Subcutaneous abdominal adipose tissue (tissue), 5 donors: ENCODE data around the gene IWS1.

Source experiments
- H3K27ac ChIP-seq: one replicate; pipeline ENCODE4 v1.7.0; 2013; ENCODE audit warnings: low read depth, mild to moderate bottlenecking, inconsistent platforms, low read length, moderate library complexity
- H3K27me3 ChIP-seq, 5 donors: one replicate each; pipeline ENCODE4 v1.7.0; 2013; ENCODE audit warnings: low read length in 5 of 5, inconsistent platforms in 1 of 5; ENCODE audit not compliant: control insufficient read depth in 5 of 5, insufficient read depth in 4 of 5
- H3K36me3 ChIP-seq, 5 donors: one replicate each; pipeline ENCODE4 v1.7.0; 2013; ENCODE audit warnings: low read length in 5 of 5; ENCODE audit not compliant: control insufficient read depth in 5 of 5, insufficient read depth in 5 of 5
- H3K4me1 ChIP-seq, 5 donors: one replicate each; pipeline ENCODE4 v1.7.0; 2013; ENCODE audit warnings: low read length in 5 of 5, mild to moderate bottlenecking in 3 of 5, moderate library complexity in 1 of 5; ENCODE audit not compliant: control insufficient read depth in 5 of 5, insufficient read depth in 5 of 5
- H3K4me3 ChIP-seq, 5 donors: one replicate each; pipeline ENCODE4 v1.7.0; 2013; ENCODE audit warnings: low read length in 5 of 5, low read depth in 1 of 5
- H3K9ac ChIP-seq, 5 donors: one replicate each; pipeline ENCODE4 v1.7.0; 2013; ENCODE audit warnings: low read length in 5 of 5, mild to moderate bottlenecking in 4 of 5, moderate library complexity in 3 of 5
- H3K9me3 ChIP-seq, 5 donors: one replicate each; pipeline ENCODE4 v1.7.0; 2013; ENCODE audit warnings: low read length in 5 of 5; ENCODE audit not compliant: control insufficient read depth in 5 of 5
- donor health status: healthy.
- donor health status: healthy.
- donor health status: healthy.
- donor health status: healthy.
- donor health status: healthy.

IWS1 gene

DNA sequence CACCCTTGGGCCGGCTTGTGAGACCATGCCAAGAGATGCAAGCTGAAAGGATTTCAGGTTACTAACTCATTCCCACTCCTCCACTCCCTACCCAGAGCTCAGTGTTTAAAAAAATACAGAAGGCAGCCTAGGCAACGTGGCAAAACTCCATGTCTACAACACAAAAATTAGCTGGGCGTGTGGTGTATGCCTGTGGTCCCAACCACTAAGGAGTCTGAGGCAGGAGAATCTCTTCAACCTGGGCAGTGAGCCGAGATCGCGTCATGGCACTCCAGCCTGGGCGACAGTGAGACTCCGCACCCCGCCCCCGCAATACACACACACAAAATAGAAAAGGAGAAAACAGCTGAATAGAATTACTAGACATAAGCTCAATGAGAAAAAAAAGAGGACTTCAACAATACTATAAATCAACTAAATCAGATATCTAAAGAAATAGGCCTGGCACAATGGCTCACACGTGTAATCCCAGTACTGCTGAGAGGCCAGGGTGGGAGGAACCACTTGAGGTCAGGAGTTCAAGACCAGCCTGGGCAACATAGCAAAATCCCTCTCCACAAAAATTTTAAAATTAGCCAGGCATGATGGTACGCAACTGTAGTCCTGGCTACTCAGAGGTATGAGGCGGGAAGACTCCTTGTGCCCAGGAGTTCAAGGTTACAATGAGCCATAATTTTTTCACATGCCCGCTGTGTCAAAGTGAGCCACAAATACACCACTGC lies 10.1 kb downstream of the IWS1 start:
- H3K27me3 ChIP-seq: no peaks in the 10 kb centered on the region
- H3K36me3 ChIP-seq: peaks cover 6 to 39% (median 15%) of the 10 kb centered on the region in 5 donors
- peak overlapping the region; percentile 93 for H3K27ac ChIP-seq

DNA sequence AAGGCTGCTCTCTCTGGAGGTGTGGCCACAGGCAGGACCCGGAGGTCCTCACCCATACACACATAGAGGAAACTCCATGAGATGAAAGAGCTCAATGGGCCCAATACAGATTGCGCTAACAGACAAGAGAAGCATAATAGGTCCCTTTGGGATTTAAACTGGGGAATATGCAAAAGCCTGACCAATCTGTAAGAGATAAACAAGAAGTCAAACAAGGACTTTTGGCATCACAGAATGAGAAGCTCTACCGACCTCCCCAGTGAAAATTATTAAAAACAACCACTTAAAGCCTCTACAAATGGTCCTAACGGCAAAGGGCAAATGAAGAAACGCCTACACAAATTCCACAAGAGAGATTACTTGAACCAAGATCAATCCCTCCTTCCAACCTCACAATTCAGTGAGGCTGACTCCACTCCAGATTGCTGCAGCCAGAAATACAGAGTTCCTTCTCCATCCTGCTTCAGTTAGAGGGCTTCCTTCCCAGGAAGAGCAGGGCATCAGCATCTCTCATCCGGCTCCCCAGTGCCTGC lies 10.8 kb downstream of the IWS1 start:
- Histone ChIP-seq H3K4me3 (peak overlapping the region in 3 of 5 donors; percentile 4 to 40 (median 27)), H3K9me3 (no peaks in the 10 kb centered on the region), H3K9ac (peak overlapping the region in 4 of 5 donors; percentile 14 to 48 (median 30)), H3K27me3 (no peaks in the 10 kb centered on the region), H3K27ac (peak overlapping the region; percentile 93), H3K4me1 (peaks cover 11 to 38% (median 26%) of the 10 kb centered on the region in 5 donors), H3K36me3 (peaks cover 6 to 36% (median 14%) of the 10 kb centered on the region in 5 donors)

More for the DNA sequence above, 10.1 kb downstream of the IWS1 start:
- Histone ChIP-seq H3K4me1 (peaks cover 11 to 36% (median 24%) of the 10 kb centered on the region in 5 donors), H3K4me3 (peak overlapping the region in 2 of 5 donors; percentile 4 to 40), H3K9me3 (no peaks in the 10 kb centered on the region), H3K9ac (peak overlapping the region in 4 of 5 donors; percentile 17 to 55 (median 42))

DNA sequence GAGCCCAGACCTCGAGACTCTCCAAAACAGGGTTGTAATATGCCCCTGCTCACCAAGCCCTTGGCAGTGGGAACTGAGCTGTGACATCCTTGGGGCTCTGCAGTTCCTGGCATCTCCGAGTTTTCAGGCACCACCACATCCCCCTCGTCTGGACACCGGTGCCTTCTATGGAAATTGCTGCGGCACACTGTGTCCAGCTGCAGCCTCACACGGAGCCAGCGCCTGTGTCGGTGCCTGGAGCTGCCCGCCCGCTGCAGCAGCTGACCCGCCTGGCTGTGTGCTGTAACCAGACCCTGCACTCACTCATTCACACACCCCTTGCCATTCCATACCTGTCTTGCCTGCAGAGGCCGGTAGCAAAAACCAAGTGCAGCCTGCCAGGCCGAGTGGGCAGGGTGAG lies 11.8 kb downstream of the IWS1 start:
- H3K9ac ChIP-seq: no peak overlapping the region
- peak overlapping the region; percentile 93 for H3K27ac ChIP-seq
- H3K27me3 ChIP-seq: no peaks in the 10 kb centered on the region
- peaks cover 11 to 48% (median 32%) of the 10 kb centered on the region in 5 donors for H3K4me1 ChIP-seq
- peaks cover 6 to 29% (median 9%) of the 10 kb centered on the region in 5 donors for H3K36me3 ChIP-seq
- no peak overlapping the region for H3K4me3 ChIP-seq
- H3K9me3 ChIP-seq: no peaks in the 10 kb centered on the region

DNA sequence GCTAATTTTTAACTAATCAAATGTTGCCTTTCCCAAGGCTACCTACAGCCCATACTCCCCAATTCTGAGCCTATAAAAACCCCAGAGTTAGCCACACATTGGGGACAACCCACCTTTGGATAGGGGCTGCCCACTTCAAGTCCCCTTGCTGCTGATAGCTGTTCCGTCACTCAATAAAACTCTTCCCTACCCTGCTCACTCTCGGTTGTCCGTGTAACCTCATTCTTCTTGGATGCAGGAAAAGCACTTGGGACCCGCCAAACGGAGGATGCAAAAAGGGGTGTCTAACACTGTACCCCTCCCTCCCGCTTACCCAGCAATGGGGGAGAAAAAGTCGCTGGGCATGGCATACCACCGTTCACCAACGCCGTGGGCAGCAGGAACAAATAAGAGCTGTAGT lies 12.2 kb downstream of the IWS1 start:
- H3K36me3 ChIP-seq: peaks cover 6 to 28% (median 8%) of the 10 kb centered on the region in 5 donors
- no peaks in the 10 kb centered on the region for H3K27me3 ChIP-seq
- peaks cover 11 to 52% (median 36%) of the 10 kb centered on the region in 5 donors for H3K4me1 ChIP-seq
- no peak overlapping the region for H3K4me3 ChIP-seq
- no peaks in the 10 kb centered on the region for H3K9me3 ChIP-seq
- no peak overlapping the region for H3K9ac ChIP-seq
- H3K27ac ChIP-seq: peak overlapping the region; percentile 7

DNA sequence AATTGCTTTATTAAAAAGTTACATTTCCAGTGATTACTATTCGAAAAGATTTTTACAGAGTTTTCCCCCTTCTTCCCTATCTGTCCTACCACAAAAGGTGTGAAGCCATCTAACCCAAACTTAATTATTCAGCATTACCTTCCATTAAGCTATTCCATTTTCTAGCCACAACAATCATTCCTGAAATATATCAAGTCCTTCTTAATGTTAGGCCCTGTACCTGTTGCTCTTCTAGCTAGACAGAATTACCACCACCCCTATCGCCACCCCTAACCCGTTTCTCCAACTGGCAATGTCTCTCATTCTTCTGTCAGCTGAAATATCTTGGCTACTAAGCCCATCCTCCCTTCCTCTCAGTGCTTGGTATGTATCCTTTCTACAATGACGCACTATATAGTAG lies 13.9 kb downstream of the IWS1 start:
- Histone ChIP-seq H3K9ac (no peak overlapping the region), H3K4me1 (peaks cover 17 to 65% (median 48%) of the 10 kb centered on the region in 5 donors), H3K27ac (no peak overlapping the region), H3K9me3 (no peaks in the 10 kb centered on the region), H3K4me3 (no peak overlapping the region), H3K36me3 (peaks cover 2 to 20% (median 7%) of the 10 kb centered on the region in 5 donors), H3K27me3 (no peaks in the 10 kb centered on the region)

DNA sequence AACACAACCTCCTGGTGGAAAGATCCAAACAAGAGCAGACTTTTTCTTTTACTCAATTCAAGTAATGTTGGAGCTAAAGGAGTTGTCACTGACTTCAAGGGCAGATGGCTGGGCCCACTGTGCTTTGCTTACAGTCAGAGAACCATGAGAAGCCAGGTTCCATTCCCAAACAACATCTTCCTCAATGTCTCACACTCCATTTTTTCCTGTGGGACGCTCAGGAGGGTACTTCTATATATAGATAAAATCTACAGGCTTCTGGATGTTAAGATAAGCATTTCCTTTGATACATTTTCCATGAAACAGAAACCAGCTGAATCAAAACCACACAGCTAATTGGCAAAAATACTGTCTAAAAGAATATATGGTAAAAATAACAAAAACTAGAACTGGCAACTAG lies 14.4 kb downstream of the IWS1 start:
- H3K4me3 ChIP-seq: no peak overlapping the region
- H3K4me1 ChIP-seq: peaks cover 17 to 65% (median 48%) of the 10 kb centered on the region in 5 donors
- H3K27ac ChIP-seq: no peak overlapping the region
- H3K36me3 ChIP-seq: peaks cover 0 to 20% (median 7%) of the 10 kb centered on the region in 5 donors
- H3K9me3 ChIP-seq: no peaks in the 10 kb centered on the region
- H3K27me3 ChIP-seq: no peaks in the 10 kb centered on the region
- H3K9ac ChIP-seq: no peak overlapping the region

DNA sequence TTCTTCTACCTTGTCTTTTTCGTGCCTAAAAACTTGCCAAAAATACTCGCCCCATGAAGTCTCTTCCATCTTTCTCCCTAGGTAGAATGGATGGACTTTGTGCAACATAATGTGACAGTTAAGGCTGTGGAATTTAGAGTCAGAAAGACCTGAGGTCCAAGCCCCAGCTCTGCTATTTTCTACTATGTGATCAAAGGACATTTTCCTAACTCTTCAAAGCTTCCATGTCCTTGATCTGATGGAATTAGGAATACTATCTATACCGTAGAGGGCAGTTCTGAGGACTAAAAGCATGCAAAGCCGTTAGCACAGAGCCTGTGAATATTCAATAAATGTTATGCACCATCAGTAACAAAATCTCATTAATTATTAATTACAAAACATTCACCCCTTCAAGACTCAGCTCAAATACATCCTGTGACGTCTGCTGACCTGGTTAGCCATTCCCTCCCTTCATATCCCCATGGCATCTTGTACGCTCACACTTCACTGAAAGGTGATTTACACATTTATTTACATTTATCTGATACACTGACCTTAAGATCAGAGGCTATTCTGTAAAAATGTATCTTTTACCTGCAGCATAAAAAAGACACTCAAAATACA lies 15.1 kb downstream of the IWS1 start:
- H3K4me1 ChIP-seq: peaks cover 14 to 58% (median 44%) of the 10 kb centered on the region in 5 donors
- H3K9me3 ChIP-seq: no peaks in the 10 kb centered on the region
- H3K4me3 ChIP-seq: no peak overlapping the region
- no peak overlapping the region for H3K9ac ChIP-seq
- peaks cover 0 to 20% (median 7%) of the 10 kb centered on the region in 5 donors for H3K36me3 ChIP-seq
- no peaks in the 10 kb centered on the region for H3K27me3 ChIP-seq
- H3K27ac ChIP-seq: peak overlapping the region; percentile 92

DNA sequence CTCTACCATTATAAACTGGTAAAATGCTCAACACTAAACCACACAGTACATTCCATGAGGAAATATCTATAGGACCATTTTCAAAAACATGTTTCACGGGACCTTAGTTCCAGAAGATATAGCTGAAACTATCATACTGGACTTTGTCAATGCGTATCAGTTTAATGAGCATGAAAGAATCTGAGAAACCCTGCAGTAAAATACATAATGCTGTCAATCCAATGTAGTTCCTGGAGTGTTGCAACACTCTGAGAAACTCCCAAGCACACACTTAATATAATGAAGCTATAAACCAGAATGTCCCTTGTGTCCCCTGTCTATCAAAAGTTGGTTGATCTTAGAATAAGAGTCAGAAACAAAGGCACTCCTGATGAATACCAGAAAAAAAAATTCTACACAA lies 16.2 kb downstream of the IWS1 start:
- Histone ChIP-seq H3K27ac (peak overlapping the region; percentile 92), H3K4me3 (no peak overlapping the region), H3K9me3 (no peaks in the 10 kb centered on the region), H3K36me3 (peaks cover 0 to 17% (median 12%) of the 10 kb centered on the region in 5 donors), H3K4me1 (peaks cover 6 to 47% (median 32%) of the 10 kb centered on the region in 5 donors), H3K27me3 (no peaks in the 10 kb centered on the region), H3K9ac (no peak overlapping the region)

DNA sequence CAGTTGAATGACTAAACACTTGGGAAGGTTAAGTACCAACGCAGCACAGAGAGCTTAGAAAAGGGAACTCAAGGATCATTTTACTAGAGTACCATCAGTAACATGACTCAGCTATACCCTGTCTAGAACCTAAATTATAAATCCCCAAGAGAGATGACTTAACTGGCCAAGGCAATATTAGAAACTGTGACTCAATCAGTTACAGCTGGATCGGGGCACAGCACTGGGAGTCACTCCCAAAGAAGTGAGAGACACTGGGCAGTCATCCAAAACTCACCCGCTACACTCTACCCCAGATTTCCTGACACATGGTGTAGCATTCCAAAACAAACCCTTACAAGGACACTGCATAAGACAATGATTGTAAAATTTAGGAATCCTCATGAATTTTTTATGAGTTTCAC lies 17.7 kb downstream of the IWS1 start:
- Histone ChIP-seq H3K4me1 (peaks cover 5 to 33% (median 24%) of the 10 kb centered on the region in 5 donors), H3K9me3 (no peaks in the 10 kb centered on the region), H3K36me3 (peaks cover 11 to 19% (median 17%) of the 10 kb centered on the region in 5 donors), H3K27ac (peak overlapping the region; percentile 92), H3K27me3 (no peaks in the 10 kb centered on the region), H3K4me3 (no peak overlapping the region), H3K9ac (peak overlapping the region in 2 of 5 donors; percentile 66 to 71)
